GM18511 (cell line): ENCODE measurements around the gene C10orf71.

Source experiments
- ATAC-seq: cut with Tn5 transposase; IDR thresholded peaks from one replicate; pipeline ENCODE4 v1.9.1; 2021; ENCODE audit warnings: mild to moderate bottlenecking, moderate library complexity; ENCODE audit not compliant: unreplicated experiment

The C10orf71 gene

GRCh38 chr10:49332768-49333167 is 33.8 kb downstream of the C10orf71 start:
- no peak for ATAC-seq

- ATAC-seq = no peak
These were observed 34.2 kb downstream of the C10orf71 start for GRCh38 chr10:49333192-49333591.

- ATAC-seq = no peak
These were observed 36.0 kb downstream of the C10orf71 start for GRCh38 chr10:49334964-49335363.

GRCh38 chr10:49335364-49335972 is 36.5 kb downstream of the C10orf71 start:
- no peak for ATAC-seq

- no peak for ATAC-seq
These were observed 39.6 kb downstream of the C10orf71 start for GRCh38 chr10:49338604-49339003.

- ATAC-seq = no peak
These were observed 45.9 kb downstream of the C10orf71 start for GRCh38 chr10:49344840-49345239.

GRCh38 chr10:49347342-49347741 is 48.4 kb downstream of the C10orf71 start:
- no peak for ATAC-seq

- no peak for ATAC-seq
These were observed 48.9 kb downstream of the C10orf71 start for GRCh38 chr10:49347827-49348226.

GRCh38 chr10:49348593-49348992 is 49.6 kb downstream of the C10orf71 start:
- no peak for ATAC-seq

- no peak for ATAC-seq
These were observed 50.4 kb downstream of the C10orf71 start for GRCh38 chr10:49349390-49349789.

GRCh38 chr10:49350138-49350537 is 51.2 kb downstream of the C10orf71 start:
- ATAC-seq = no peak

GRCh38 chr10:49350846-49351532 is 52.0 kb downstream of the C10orf71 start:
- no peak for ATAC-seq

GRCh38 chr10:49351669-49352068 is 52.7 kb downstream of the C10orf71 start:
- ATAC-seq = no peak

- no peak for ATAC-seq
These were observed 53.4 kb downstream of the C10orf71 start for GRCh38 chr10:49352323-49352722.

GRCh38 chr10:49353026-49353894 is 54.3 kb downstream of the C10orf71 start:
- ATAC-seq = no peak

GRCh38 chr10:49353895-49354566 is 55.1 kb downstream of the C10orf71 start:
- no peak for ATAC-seq

- ATAC-seq = no peak
These were observed 55.6 kb downstream of the C10orf71 start for GRCh38 chr10:49354593-49354992.

GRCh38 chr10:49355221-49355620 is 56.3 kb downstream of the C10orf71 start:
- ATAC-seq = no peak

GRCh38 chr10:49356181-49356580 is 57.2 kb downstream of the C10orf71 start:
- ATAC-seq = no peak

GRCh38 chr10:49356944-49357343 is 58.0 kb downstream of the C10orf71 start:
- peak; percentile 63 for ATAC-seq

GRCh38 chr10:49357910-49358309 is 58.9 kb downstream of the C10orf71 start:
- ATAC-seq = no peak
